Gastroesophageal sphincter (tissue), 4 donors: ENCODE data around the gene TRNP1. TPM values are rescaled to one million over a fixed set of nuclear protein-coding genes. Genes with fewer than 3 reads are reported as not detected.

Source experiments
- ATAC-seq: fragments of 150-250 bp; one replicate; pipeline ENCODE4 v1.9.1; 2016; ENCODE audit warnings: mild to moderate bottlenecking, moderate library complexity
- H3K27ac ChIP-seq, 4 donors: fragments of 200-600 bp; sonication (generic) in 3 of 4; 1 replicate in 3 of 4; 2 replicates in 1 of 4; pipeline ENCODE4 v1.5.1; 2016 to 2019
- H3K27me3 ChIP-seq: fragments of 200-600 bp; sonication (generic); one replicate; pipeline ENCODE4 v1.5.1; 2019
- H3K36me3 ChIP-seq, 2 donors: fragments of 200-600 bp; sonication (generic); one replicate each; pipeline ENCODE4 v1.5.1; 2019; ENCODE audit warnings: control low read depth in 1 of 2
- H3K4me1 ChIP-seq, 3 donors: fragments of 200-600 bp; sonication (generic); 1 replicate in 2 of 3; 2 replicates in 1 of 3; pipeline ENCODE4 v1.5.1; 2016 to 2019; ENCODE audit warnings: control low read depth in 2 of 3
- H3K4me3 ChIP-seq, 2 donors: fragments of 200-600 bp; sonication (generic); one replicate each; pipeline ENCODE4 v1.5.1; 2019; ENCODE audit warnings: mild to moderate bottlenecking in 1 of 2, moderate library complexity in 1 of 2
- H3K9me3 ChIP-seq, 3 donors: fragments of 200-600 bp; sonication (generic); one replicate each; pipeline ENCODE4 v1.5.1; 2017 to 2019; ENCODE audit warnings: control low read depth in 2 of 3
- EP300 ChIP-seq: sonication (generic); formaldehyde crosslinking; IDR thresholded peaks from one replicate; pipeline ENCODE4 v1.6.1; 2017; ENCODE audit warnings: antibody characterized with exemption, mild to moderate bottlenecking
- POLR2A ChIP-seq, 2 donors: fragments of 450-650 bp; IDR thresholded peaks; one replicate each; pipeline ENCODE4 v1.6.1; 2017; ENCODE audit warnings: antibody characterized with exemption in 2 of 2, mild to moderate bottlenecking in 2 of 2, moderate library complexity in 1 of 2
- POLR2AphosphoS5 ChIP-seq: sonication (generic); formaldehyde crosslinking; IDR thresholded peaks from one replicate; pipeline ENCODE4 v1.6.1; 2017; ENCODE audit warnings: antibody characterized with exemption
- WGBS, 2 donors: methylation state at CpG; one replicate each; pipeline ENCODE4 v1.1.5; 2018; ENCODE audit warnings: low coverage in 1 of 2; 5-methylcytosine and 5-hydroxymethylcytosine counted together
- total RNA-seq, 4 donors: library from RNA; depleted of rRNA; stranded (reverse); fragments of >200 nt; gene quantifications; one replicate each; pipeline ENCODE4 v1.1.0, GENCODE V29; 2016
- TF ChIP-seq, protein P1 (sequence below), 4 experiments: fragments of 200-600 bp in 2 of 4; fragments of 450-650 bp in 2 of 4; sonication (generic) in 1 of 4; IDR thresholded peaks; one replicate each; pipeline ENCODE4 v1.5.1; 2017 to 2019; ENCODE audit warnings: antibody characterized with exemption in 4 of 4, mild to moderate bottlenecking in 2 of 4, moderate library complexity in 2 of 4

The TRNP1 gene
- total RNA-seq, 4 donors from 2014 or later: 15.9 to 48.4 (median 38.8) TPM

DNA sequence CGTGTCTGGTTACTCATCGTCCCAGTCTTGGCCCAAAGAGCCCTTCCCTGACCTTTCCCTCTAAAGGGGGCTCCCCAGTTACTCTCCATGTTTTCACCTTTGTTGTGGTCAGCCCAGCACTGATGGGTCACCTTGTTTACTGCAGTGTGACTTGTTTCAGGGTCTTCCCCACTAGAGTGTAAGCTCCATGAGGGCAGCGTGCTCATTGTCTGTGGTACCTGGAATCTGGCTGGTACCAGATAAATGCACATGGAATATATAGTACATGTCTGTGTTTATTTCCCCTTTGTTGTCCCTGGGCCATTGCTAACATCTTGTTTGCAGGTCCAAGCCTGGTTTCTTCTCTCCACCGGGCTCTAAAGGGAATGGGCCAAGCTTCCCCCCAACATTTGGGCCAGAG is 41.9 kb downstream of the TRNP1 start:
- Histone ChIP-seq H3K9me3 (no peaks in the 10 kb centered on the region), H3K4me3 (no peak overlapping the region), H3K36me3 (no peaks in the 10 kb centered on the region), H3K27ac (no peak overlapping the region), H3K4me1 (peaks cover 0 to 15% (median 0%) of the 10 kb centered on the region in 3 donors), H3K27me3 (no peaks in the 10 kb centered on the region)
- 75 to 86% methylated on average over 2 of the region's 4 CpGs for WGBS, 2 donors
- no peak for ATAC-seq
- no peak for TF ChIP-seq POLR2A (IDR thresholded peaks at IDR 0.05)
- TF ChIP-seq POLR2AphosphoS5: no peak
- TF ChIP-seq EP300: no peak
- TF ChIP-seq, protein P1, sequence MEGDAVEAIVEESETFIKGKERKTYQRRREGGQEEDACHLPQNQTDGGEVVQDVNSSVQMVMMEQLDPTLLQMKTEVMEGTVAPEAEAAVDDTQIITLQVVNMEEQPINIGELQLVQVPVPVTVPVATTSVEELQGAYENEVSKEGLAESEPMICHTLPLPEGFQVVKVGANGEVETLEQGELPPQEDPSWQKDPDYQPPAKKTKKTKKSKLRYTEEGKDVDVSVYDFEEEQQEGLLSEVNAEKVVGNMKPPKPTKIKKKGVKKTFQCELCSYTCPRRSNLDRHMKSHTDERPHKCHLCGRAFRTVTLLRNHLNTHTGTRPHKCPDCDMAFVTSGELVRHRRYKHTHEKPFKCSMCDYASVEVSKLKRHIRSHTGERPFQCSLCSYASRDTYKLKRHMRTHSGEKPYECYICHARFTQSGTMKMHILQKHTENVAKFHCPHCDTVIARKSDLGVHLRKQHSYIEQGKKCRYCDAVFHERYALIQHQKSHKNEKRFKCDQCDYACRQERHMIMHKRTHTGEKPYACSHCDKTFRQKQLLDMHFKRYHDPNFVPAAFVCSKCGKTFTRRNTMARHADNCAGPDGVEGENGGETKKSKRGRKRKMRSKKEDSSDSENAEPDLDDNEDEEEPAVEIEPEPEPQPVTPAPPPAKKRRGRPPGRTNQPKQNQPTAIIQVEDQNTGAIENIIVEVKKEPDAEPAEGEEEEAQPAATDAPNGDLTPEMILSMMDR (IDR thresholded peaks at IDR 0.05): no peak

- Histone ChIP-seq H3K36me3 (no peaks in the 10 kb centered on the region), H3K4me3 (no peak overlapping the region), H3K9me3 (no peaks in the 10 kb centered on the region), H3K27me3 (no peaks in the 10 kb centered on the region), H3K27ac (no peak overlapping the region), H3K4me1 (peaks cover 0 to 6% (median 0%) of the 10 kb centered on the region in 3 donors)
- no CpG with 5 or more reads among the region's 1 CpG for WGBS, 2 donors
- ATAC-seq: no peak
- TF ChIP-seq EP300 (no peak), POLR2A (IDR thresholded peaks at IDR 0.05) (no peak), POLR2AphosphoS5 (no peak)
- TF ChIP-seq, protein P1 (IDR thresholded peaks at IDR 0.05): no peak
Measured at GRCh38 chr1:27036718-27037117, 43.2 kb downstream of the TRNP1 start.

GRCh38 chr1:27037518-27037917 is 44.0 kb downstream of the TRNP1 start:
- Histone ChIP-seq H3K36me3 (no peaks in the 10 kb centered on the region), H3K27me3 (no peaks in the 10 kb centered on the region), H3K27ac (no peak overlapping the region), H3K4me3 (no peak overlapping the region), H3K4me1 (no peaks in the 10 kb centered on the region), H3K9me3 (no peaks in the 10 kb centered on the region)
- WGBS, 2 donors: 45 to 56% methylated on average over 7 to 9 of the region's 10 CpGs
- ATAC-seq: no peak
- TF ChIP-seq POLR2A (IDR thresholded peaks at IDR 0.05) (no peak), EP300 (no peak), POLR2AphosphoS5 (no peak)
- TF ChIP-seq, protein P1 (IDR thresholded peaks at IDR 0.05): no peak

DNA sequence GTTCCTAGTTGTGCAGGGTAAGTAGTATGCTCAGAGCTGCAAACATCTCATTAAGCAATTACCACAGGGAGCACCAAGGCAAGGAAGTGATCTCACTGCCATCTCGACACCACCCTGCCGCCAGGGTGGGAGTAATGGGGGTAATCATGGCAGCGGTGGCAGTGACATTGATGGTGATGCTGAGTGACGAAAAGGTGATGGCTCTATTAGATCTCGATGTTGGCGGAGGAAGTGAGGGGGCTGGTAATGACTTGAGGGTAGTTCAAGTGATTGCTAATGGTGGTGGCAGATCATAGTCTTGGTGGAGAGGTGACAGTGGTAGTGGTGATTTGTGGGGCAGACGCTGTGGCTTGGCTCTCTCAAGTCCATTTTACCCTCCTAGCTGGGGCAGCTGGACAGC is 44.5 kb downstream of the TRNP1 start:
- Histone ChIP-seq H3K27me3 (no peaks in the 10 kb centered on the region), H3K4me3 (no peak overlapping the region), H3K27ac (no peak overlapping the region), H3K36me3 (no peaks in the 10 kb centered on the region), H3K9me3 (no peaks in the 10 kb centered on the region), H3K4me1 (no peaks in the 10 kb centered on the region)
- no peak for ATAC-seq
- 85 to 92% methylated on average over 2 to 7 of the region's 7 CpGs for WGBS, 2 donors
- TF ChIP-seq POLR2AphosphoS5 (no peak), EP300 (no peak), POLR2A (IDR thresholded peaks at IDR 0.05) (no peak)
- TF ChIP-seq, protein P1 (IDR thresholded peaks at IDR 0.05): no peak

- H3K9me3 ChIP-seq: no peaks in the 10 kb centered on the region
- no peak for ATAC-seq
- no peaks in the 10 kb centered on the region for H3K27me3 ChIP-seq
- 68 to 81% methylated on average over 7 of the region's 7 CpGs for WGBS, 2 donors
- no peaks in the 10 kb centered on the region for H3K36me3 ChIP-seq
- H3K27ac ChIP-seq: no peak overlapping the region
- no peak for TF ChIP-seq EP300
- TF ChIP-seq, protein P1 (IDR thresholded peaks at IDR 0.05): no peak
- TF ChIP-seq POLR2AphosphoS5: no peak
- TF ChIP-seq POLR2A (IDR thresholded peaks at IDR 0.05): no peak
- no peak overlapping the region for H3K4me3 ChIP-seq
- H3K4me1 ChIP-seq: peaks cover 0 to 21% (median 5%) of the 10 kb centered on the region in 3 donors
Measured at GRCh38 chr1:27042670-27043069, 49.2 kb downstream of the TRNP1 start.
